HepG2 (cell line): Measurements from ENCODE around the gene NFE2. TPM values are rescaled to one million over a fixed set of nuclear protein-coding genes. Genes with fewer than 3 reads are reported as not detected.

Experiments used
- ASH2L ChIP-seq: fragments of 300-600, 200-600 bp; sonication (generic); IDR thresholded peaks from 2 replicates; pipeline ENCODE4 v1.7.0; 2017; ENCODE audit warnings: low read depth, mild to moderate bottlenecking, moderate library complexity, mixed read lengths, low read length; ENCODE audit not compliant: insufficient read length
- ATF1 ChIP-seq: IDR thresholded peaks from 2 replicates; pipeline ENCODE4 v1.6.1; 2016; ENCODE audit warnings: mild to moderate bottlenecking, control low read depth
- BRCA1 ChIP-seq: sonication (generic); formaldehyde crosslinking; IDR thresholded peaks from 2 replicates; pipeline ENCODE4 v1.4.0; 2020; ENCODE audit warnings: missing genetic modification reagents
- ELF1 ChIP-seq: sonication (generic); formaldehyde crosslinking; IDR thresholded peaks from 2 replicates; pipeline ENCODE4 v1.4.0; 2020; ENCODE audit warnings: missing genetic modification reagents
- RXRB ChIP-seq: IDR thresholded peaks from 2 replicates; pipeline ENCODE4 v1.6.1; 2016; ENCODE audit warnings: borderline replicate concordance, missing genetic modification reagents, missing compliant biosample characterization
- SAP130 ChIP-seq: IDR thresholded peaks from 2 replicates; pipeline ENCODE4 v1.6.1; 2016; ENCODE audit warnings: low read depth
- SOX13 ChIP-seq, 3 experiments: fragments of 450-650 bp in 1 of 3; sonication (generic) in 1 of 3; formaldehyde crosslinking in 1 of 3; IDR thresholded peaks in 2 of 3; conservative IDR thresholded peaks in 1 of 3; 2 replicates each; pipeline versions ENCODE4 v1.5.0 to v1.6.1; 2016 to 2020; ENCODE audit warnings: antibody characterized with exemption in 1 of 3, mild to moderate bottlenecking in 1 of 3, missing compliant biosample characterization in 1 of 3, missing genetic modification reagents in 1 of 3, moderate library complexity in 1 of 3
- SP5 ChIP-seq: IDR thresholded peaks from 2 replicates; pipeline ENCODE4 v1.6.1; 2016; ENCODE audit warnings: low read depth, borderline replicate concordance
- TEAD2 ChIP-seq: sonication (generic); formaldehyde crosslinking; IDR thresholded peaks from 2 replicates; pipeline ENCODE4 v1.9.0; 2021; ENCODE audit warnings: missing genetic modification reagents
- ZFP36L1 ChIP-seq: sonication (generic); formaldehyde crosslinking; IDR thresholded peaks from 2 replicates; pipeline ENCODE4 v1.8.0; 2022; ENCODE audit warnings: mild to moderate bottlenecking, missing genetic modification reagents, moderate library complexity
- ZMAT3 ChIP-seq: sonication (generic); formaldehyde crosslinking; conservative IDR thresholded peaks from 2 replicates; pipeline ENCODE4 v1.7.0; 2021; ENCODE audit warnings: missing genetic modification reagents
- ZNF101 ChIP-seq: sonication (generic); formaldehyde crosslinking; IDR thresholded peaks from 2 replicates; pipeline ENCODE4 v1.4.0; 2020; ENCODE audit warnings: mild to moderate bottlenecking, low read depth, missing genetic modification reagents, borderline replicate concordance
- ZNF367 ChIP-seq: sonication (generic); formaldehyde crosslinking; IDR thresholded peaks from 2 replicates; pipeline ENCODE4 v1.4.0; 2020; ENCODE audit warnings: missing genetic modification reagents, borderline replicate concordance
- ZNF660 ChIP-seq: sonication (generic); formaldehyde crosslinking; IDR thresholded peaks from 2 replicates; pipeline ENCODE4 v1.5.1; 2020; ENCODE audit warnings: mild to moderate bottlenecking, low read depth, missing genetic modification reagents, borderline replicate concordance
- ZNF687 ChIP-seq: sonication (generic); formaldehyde crosslinking; IDR thresholded peaks from 2 replicates; pipeline ENCODE4 v1.5.1; 2020; ENCODE audit warnings: mild to moderate bottlenecking, missing genetic modification reagents, moderate library complexity
- polyA plus RNA-seq, 8 experiments: library from polyadenylated mRNA; depleted of rRNA in 3 of 8; stranded (reverse) in 7 of 8; unstranded in 1 of 8; fragments of >200 nt; fragmentation: Illumina TruSeq in 4 of 8; extraction: Trizol in 4 of 8; gene quantifications; 2 replicates each; pipeline versions ENCODE4 v1.2.1 to v1.2.3, GENCODE V29; 2011 to 2016; ENCODE audit warnings: low read depth in 4 of 8, missing spikeins in 1 of 8, mixed read lengths in 1 of 8; ENCODE audit not compliant: insufficient read depth in 1 of 8
- total RNA-seq, 5 experiments: library from RNA; depleted of rRNA; stranded (reverse); fragments of >200 nt; fragmentation: Illumina TruSeq; extraction: Trizol; gene quantifications; 2 replicates each; pipeline ENCODE4 v1.2.3, GENCODE V29; 2016; ENCODE audit warnings: low read depth in 1 of 5

Gene NFE2
- total and polyA plus RNA-seq, 2 of the 13 experiments (the other 11 are each of a cell fraction or from before 2014, with no cell fraction given): 4.5 to 7.8 TPM

GRCh38 chr12:54306925-54307741 is 6.3 kb upstream of the NFE2 start (continued):
- TF ChIP-seq TEAD2 (CRISPR knock-in tag) (no peak), ELF1 (CRISPR knock-in tag) (0 out of 2 replicates have a peak, but pooled peaks have one; percentile 16), ZNF687 (CRISPR knock-in tag) (peak; percentile 35; the same call in 1 of the 2 replicates), SP5 (peak; percentile 60; the same call in 1 of the 2 replicates), BRCA1 (no peak), ATF1 (CRISPR knock-in tag) (no peak), SAP130 (CRISPR knock-in tag) (peak; percentile 30; the same call in 1 of the 2 replicates), ASH2L (no peak), ZNF367 (CRISPR knock-in tag) (no peak), SOX13 (IDR thresholded peaks at IDR 0.05) (no peak), SOX13 (CRISPR knock-in tag; conservative IDR thresholded peaks at IDR 0.05 in 1 of 2, IDR thresholded peaks at IDR 0.05 in 1 of 2) (0 out of 4 replicates have a peak, but pooled peaks of 1 of the 2 experiments have one; percentile 30), ZNF101 (no peak), ZMAT3 (CRISPR knock-in tag) (no peak), RXRB (no peak), ZNF660 (CRISPR knock-in tag) (no peak), ZFP36L1 (CRISPR knock-in tag) (no peak)
- TF ChIP-seq, all 625 proteins: peak for 13
